BJ (cell line): ENCODE measurements around the gene C15orf62. TPM values are rescaled to one million over a fixed set of nuclear protein-coding genes. Genes with fewer than 3 reads are reported as not detected.

Experiments used
- CTCF ChIA-PET: fragments of 350-600 bp; formaldehyde crosslinking; extraction: SDS; loops from one replicate; lab custom pipeline; 2021; ENCODE audit warnings: antibody characterized with exemption, inconsistent platforms; lab: Yijun Ruan, JAX
- POLR2A ChIA-PET: fragments of 300-600 bp; sonication (Branson Sonifier 250); formaldehyde crosslinking; extraction: SDS; loops from one replicate; lab custom pipeline; 2021; ENCODE audit warnings: antibody characterized with exemption; lab: Charles Lee
- DNase-seq: peaks from one replicate; pipeline ENCODE4 v3.0.0-alpha.2; 2011; ENCODE audit warnings: low read depth
- H3K27me3 ChIP-seq: 2 replicates; pipeline ENCODE4 v1.6.0; 2011; ENCODE audit warnings: low read length; ENCODE audit not compliant: control insufficient read depth, insufficient read depth
- H3K36me3 ChIP-seq: 2 replicates; pipeline ENCODE4 v1.5.1; 2011; ENCODE audit warnings: low read length; ENCODE audit not compliant: control insufficient read depth, insufficient read depth
- H3K4me3 ChIP-seq: 2 replicates; pipeline ENCODE4 v1.5.1; 2011; ENCODE audit warnings: low read depth, mild to moderate bottlenecking, control low read depth, low read length
- polyA minus RNA-seq: library from RNA; depleted of rRNA, polyadenylated mRNA; stranded (reverse); fragments of >200 nt; gene quantifications from 2 replicates; pipeline ENCODE4 v1.2.3, GENCODE V29; 2011; rRNA and poly(A)+ RNA removed
- polyA plus RNA-seq: library from polyadenylated mRNA; depleted of rRNA; stranded (reverse); fragments of >200 nt; gene quantifications from 2 replicates; pipeline ENCODE4 v1.2.3, GENCODE V29; 2011; rRNA removed
- TF ChIP-seq, protein P1 (sequence below): IDR thresholded peaks from 2 replicates; pipeline ENCODE4 v1.5.1; 2011; ENCODE audit warnings: low read depth, mild to moderate bottlenecking, control low read depth, inconsistent platforms, low read length, moderate library complexity; ENCODE audit not compliant: insufficient read depth

Gene C15orf62, protein sequence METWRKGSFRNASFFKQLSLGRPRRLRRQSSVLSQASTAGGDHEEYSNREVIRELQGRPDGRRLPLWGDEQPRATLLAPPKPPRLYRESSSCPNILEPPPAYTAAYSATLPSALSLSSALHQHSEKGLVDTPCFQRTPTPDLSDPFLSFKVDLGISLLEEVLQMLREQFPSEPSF
- polyA plus RNA-seq (0.04 TPM in 1 of 2 replicates, not detected in the other), polyA minus RNA-seq (not detected in 2 replicates)

DNA sequence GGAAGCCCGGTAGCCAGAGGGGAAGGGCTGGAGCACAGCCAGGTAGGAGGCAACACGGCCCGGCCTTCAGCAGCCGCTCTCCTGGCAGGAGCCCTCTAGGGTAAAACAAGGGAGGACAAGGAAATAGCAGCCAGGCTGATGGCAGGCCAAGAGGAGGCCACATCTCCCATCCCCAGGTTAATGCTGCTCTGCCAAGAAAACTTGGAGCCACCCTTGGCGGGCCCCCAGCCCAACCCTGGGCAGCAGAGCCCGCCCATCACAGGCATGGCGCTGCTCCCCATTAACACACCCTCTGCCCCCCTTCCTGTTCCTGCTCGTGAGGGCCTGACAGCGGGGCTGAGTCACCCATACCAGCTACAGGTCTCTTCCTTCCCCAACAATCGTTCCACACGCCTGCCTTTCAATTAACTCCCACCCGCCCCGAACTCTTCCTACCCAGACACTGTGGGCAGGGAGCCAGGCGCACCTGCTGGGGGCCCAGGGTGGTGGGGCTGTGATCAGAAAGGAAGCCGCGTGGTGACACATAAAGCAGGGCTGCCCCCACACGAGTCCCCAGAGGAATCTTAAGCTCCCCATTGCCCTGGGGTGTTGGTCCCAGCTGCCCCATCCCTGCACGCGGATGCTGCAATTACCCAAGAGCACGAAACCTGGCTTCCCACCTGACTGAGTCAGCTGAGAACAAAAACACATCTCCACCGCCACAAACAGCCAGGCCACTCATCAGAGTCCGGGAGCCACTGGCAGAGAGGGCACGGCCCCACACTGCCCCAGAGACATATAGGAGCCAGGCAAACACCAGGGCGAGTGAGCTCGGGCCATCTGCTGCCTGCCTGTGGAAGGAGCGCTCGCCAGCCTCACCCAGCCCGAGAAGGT lies at the start of gene C15orf62:
Gene C15orf62, plus strand, starts transcription at position 707 of the 873 bp plus-strand sequence. CDS start 516 bp downstream, outside the sequence.
- no peak for DNase-seq
- no peak within 1 kb of the TSS for H3K4me3 ChIP-seq

DNA sequence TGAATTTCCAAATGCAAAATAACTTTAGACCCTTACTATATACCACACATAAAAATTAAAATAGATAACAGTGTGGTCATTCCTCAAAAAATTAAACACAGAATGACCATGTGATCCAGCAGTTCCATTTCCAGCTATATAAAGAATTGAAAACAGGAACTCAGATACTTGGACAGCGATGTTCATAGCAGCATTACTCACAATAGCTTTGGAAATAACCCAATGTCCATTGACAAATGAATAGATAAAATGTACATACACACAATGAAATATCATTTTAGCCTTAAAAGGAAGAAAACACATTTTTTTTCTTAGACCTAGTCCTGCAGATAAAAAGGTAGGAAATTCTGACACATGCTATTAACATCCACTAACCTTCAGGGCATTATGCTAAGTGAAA lies 48.1 kb upstream of the C15orf62 start:
- DNase-seq: no peak
- Histone ChIP-seq H3K36me3 (no peaks in the 10 kb centered on the region), H3K27me3 (no peaks in the 10 kb centered on the region), H3K4me3 (no peak overlapping the region)
- ChIA-PET CTCF (no interaction called here), POLR2A (no interaction called here)
- TF ChIP-seq, protein P1, sequence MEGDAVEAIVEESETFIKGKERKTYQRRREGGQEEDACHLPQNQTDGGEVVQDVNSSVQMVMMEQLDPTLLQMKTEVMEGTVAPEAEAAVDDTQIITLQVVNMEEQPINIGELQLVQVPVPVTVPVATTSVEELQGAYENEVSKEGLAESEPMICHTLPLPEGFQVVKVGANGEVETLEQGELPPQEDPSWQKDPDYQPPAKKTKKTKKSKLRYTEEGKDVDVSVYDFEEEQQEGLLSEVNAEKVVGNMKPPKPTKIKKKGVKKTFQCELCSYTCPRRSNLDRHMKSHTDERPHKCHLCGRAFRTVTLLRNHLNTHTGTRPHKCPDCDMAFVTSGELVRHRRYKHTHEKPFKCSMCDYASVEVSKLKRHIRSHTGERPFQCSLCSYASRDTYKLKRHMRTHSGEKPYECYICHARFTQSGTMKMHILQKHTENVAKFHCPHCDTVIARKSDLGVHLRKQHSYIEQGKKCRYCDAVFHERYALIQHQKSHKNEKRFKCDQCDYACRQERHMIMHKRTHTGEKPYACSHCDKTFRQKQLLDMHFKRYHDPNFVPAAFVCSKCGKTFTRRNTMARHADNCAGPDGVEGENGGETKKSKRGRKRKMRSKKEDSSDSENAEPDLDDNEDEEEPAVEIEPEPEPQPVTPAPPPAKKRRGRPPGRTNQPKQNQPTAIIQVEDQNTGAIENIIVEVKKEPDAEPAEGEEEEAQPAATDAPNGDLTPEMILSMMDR: no peak

More for the DNA sequence above, at the start of gene C15orf62:
- POLR2A ChIA-PET: no interaction called here
- Histone ChIP-seq H3K36me3 (peaks cover 17% of the 10 kb centered on the region), H3K27me3 (no peaks in the 10 kb centered on the region)
- CTCF ChIA-PET: interaction anchor here (0.9 kb wide), 1 partner anchor 90 kb away, joined by 3 read pairs; no protein-coding TSS in a partner anchor
- TF ChIP-seq, protein P1: no peak

DNA sequence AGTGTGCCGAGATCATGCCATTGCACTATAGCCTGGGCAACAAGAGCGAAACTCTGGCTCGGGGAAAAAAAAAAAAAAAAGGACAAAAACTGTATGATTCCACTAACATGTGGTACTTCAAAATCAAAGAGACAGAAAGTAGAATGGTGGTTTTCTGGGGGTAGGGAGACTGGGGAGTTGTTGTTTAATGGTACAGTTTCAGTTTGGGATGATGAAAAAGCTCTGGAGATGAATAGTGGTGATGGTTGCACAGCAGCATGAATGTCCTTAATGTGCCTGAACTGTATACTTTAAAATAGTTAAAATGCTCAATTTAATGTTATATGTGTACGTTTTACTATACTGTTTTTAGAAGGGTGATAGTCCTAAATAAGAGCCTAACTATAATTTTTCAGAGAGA lies 47.4 kb upstream of the C15orf62 start:
- CTCF ChIA-PET: no interaction called here
- no peak for DNase-seq
- POLR2A ChIA-PET: no interaction called here

DNA sequence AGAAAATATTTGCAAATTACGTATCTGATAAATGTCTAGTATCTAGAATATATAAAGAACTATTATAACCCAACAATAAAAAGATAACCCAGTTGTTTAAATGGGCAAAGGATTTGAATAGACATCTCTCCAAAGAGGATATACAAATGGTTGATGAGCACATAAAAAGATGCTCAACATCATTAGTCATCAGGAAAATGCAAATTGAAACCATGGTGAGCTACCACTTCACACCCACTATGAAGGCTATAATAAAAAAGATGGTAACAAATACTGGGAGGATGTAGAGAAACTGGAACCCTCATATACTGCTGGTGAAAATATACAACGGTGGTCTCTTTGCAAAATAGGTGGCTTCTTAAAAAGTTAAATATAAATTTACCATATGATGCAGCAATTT lies 46.8 kb upstream of the C15orf62 start:
- Histone ChIP-seq H3K27me3 (no peaks in the 10 kb centered on the region), H3K36me3 (no peaks in the 10 kb centered on the region), H3K4me3 (no peak overlapping the region)
- ChIA-PET POLR2A (no interaction called here), CTCF (no interaction called here)
- TF ChIP-seq, protein P1: no peak
- DNase-seq: no peak

More for the DNA sequence above, 47.4 kb upstream of the C15orf62 start:
- TF ChIP-seq, protein P1: no peak
- Histone ChIP-seq H3K27me3 (no peaks in the 10 kb centered on the region), H3K36me3 (no peaks in the 10 kb centered on the region), H3K4me3 (no peak overlapping the region)

DNA sequence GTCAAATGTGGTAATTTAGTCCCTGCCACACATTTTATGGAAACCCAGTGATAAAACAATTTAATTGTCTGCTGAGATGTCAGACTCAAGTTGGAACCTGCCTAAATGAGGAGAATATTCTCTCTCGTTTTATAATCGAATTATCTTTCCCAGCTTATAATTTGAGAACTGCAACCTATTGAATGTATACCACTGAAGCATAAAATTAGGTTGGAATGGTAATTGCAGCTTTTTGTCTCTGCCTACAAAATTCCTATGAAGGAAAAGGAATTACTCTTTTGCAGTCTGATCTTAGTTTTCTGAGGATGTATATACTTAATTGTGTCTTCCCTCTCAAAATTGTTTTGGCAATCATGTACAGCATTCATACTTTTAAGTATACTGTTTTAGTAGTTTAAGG lies 45.9 kb upstream of the C15orf62 start:
- TF ChIP-seq, protein P1: no peak
- ChIA-PET CTCF (interaction anchor here (0.7 to 1.2 kb wide), 4 partner anchors 12 to 204 kb away, joined by 3 to 5 read pairs (median 4); no protein-coding TSS in a partner anchor), POLR2A (no interaction called here)
- H3K27me3 ChIP-seq: no peaks in the 10 kb centered on the region
- no peak for DNase-seq
- no peaks in the 10 kb centered on the region for H3K36me3 ChIP-seq
- H3K4me3 ChIP-seq: no peak overlapping the region
